Pulmonary artery endothelial cell (primary cell): ENCODE data around the gene OTUD5. TPM values are rescaled to one million over a fixed set of nuclear protein-coding genes. Genes with fewer than 3 reads are reported as not detected.

Source experiments
- DNase-seq: peaks from one replicate; pipeline ENCODE4 v3.0.0-alpha.2; 2011; ENCODE audit warnings: low read depth, low spot score
- total RNA-seq: library from RNA; depleted of rRNA; stranded (reverse); fragments of >200 nt; gene quantifications from 2 replicates; pipeline ENCODE4 v1.2.3, GENCODE V29; 2014

Gene OTUD5
- total RNA-seq, 1 donor from 2014 or later, result 30.5 TPM

DNA sequence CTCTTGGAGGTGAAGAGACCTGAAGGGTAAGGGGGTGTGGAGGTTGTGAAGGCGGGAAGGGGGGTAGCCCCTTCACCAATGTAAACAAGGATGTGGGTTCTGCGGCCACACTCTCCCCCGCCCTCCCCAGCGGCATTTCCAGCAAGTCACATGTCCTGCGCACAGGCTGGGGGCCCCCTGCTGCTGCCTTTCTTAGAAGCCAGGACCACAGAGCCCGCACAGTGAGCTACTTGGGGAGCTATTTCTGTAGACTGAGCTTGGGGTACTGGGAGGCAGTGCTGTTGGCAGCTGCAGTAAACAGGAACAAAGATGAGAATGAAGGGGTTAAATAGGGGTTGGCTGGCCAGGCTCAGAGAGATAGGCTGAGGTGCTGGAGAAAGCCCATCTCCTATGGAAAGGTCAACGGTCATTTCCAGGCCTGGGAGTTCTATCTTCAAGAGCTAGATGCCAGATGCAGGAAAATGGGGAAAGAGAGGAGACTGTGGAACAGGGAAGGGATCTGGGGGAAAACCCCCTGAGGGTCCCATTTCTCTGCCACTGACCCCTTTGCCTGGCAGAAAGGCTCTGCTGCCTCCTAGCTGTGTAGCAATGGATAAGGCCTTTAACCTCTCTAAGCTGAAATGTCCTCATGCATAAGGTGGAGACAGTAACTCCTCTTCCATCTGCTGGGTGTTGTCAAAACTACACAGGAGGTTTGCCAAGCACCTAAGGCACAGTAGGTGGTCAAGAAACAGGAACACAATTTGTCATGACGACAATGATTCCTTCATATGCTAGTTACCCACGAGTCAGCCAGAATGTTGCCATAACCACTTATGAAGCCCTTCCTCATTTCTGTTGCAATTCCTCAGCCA is 20.1 kb downstream of the OTUD5 start:
- no peak for DNase-seq

DNA sequence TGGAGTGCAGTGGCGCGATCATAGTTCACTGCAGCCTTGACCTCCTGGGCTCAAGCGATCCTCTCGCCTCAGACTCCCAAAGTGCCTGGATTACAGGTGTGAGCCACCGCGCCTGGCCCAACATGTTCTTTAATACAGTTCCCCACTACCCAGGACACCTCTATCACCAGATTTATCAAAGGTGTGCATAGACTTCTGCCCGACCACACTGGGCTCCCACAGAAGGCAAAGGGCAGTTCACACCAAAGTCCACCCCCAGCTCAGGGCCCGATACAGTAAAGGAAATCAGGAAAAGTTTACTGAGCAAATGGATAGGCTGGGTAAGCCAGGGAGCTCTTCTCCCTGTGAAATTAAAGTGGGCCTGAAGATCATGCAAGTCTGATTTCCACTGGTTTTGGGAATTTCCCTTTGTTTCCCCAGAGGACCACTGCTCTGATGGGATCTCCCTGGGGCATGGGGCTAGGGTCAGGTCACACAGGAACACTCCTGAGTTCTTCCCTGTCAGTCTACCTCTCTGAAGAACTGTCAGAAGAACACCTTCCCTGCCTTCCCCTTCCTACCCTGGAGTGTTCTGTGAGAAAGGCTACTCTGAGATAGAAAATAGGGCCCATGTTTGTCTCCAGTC is 20.9 kb downstream of the OTUD5 start:
- no peak for DNase-seq

DNA sequence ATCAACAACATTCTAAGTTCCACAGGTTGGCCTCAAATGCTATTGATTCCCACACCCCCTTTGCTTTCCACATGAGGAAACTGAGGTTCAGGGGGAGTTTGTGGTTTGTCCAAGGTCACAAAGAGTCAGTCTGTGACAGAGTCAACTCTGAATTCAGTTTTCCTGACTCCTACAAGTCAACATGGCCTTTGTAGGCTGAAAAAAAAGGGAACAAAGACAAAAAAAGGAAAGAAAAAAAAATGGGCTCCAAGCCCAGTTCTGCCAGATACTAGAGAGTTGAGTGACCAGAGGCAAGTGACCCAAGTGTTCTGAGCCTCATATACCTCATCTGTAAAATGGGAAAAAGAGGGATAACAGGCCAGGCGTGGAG is 22.1 kb downstream of the OTUD5 start:
- no peak for DNase-seq

DNA sequence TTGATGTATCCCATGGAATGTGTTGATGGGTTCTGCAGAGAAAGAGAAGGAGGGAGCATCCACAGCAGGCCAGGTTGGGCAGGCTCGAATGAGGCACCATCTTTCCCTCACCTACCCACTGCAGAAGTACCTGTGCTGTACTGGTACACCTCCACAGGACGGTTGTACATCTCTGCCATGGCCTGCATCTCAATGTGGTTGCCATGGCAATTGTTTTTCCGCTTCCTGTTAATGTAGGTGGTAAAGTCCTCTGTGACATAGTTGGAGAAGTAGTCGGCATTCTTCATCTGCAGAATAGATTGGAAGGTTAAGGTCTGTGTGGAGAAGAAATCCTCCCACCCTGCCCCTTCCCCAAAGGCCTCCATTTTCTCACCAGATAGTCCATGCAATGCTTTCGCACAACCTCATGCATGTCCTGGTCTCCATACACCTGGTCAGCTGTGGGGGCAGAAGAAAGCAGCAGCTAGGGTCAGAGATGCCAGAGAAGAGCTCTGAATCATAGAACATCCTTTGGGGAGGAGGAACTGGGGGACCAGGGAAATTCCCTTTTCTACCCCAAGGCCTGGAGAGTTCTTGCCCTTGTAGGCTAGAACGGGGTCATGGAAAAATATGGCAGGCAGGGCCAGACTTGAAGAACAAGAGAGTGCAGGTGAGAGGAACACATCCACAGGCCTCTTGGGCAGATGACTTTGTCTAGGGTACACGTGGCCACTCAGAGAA is 22.7 kb downstream of the OTUD5 start:
- no peak for DNase-seq

DNA sequence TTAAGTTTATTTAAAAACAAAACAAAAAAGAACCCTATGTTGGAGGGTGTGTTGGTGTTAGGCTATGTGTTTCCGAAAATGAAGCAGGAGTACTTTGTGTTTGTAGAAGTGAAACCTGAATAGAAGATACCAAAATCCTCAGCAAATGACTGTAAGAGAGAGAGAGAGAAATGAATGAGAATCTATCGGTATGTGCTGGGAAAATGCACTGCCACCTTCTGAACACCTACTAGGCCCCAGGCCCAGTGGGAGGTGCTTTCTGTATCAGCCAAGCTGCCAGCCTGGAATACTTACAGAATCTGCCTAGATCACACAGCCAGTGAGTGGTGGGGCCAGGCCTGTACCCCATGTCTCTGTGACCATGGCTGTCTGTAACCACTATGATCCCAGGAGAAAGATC is 23.6 kb downstream of the OTUD5 start:
- no peak for DNase-seq

DNA sequence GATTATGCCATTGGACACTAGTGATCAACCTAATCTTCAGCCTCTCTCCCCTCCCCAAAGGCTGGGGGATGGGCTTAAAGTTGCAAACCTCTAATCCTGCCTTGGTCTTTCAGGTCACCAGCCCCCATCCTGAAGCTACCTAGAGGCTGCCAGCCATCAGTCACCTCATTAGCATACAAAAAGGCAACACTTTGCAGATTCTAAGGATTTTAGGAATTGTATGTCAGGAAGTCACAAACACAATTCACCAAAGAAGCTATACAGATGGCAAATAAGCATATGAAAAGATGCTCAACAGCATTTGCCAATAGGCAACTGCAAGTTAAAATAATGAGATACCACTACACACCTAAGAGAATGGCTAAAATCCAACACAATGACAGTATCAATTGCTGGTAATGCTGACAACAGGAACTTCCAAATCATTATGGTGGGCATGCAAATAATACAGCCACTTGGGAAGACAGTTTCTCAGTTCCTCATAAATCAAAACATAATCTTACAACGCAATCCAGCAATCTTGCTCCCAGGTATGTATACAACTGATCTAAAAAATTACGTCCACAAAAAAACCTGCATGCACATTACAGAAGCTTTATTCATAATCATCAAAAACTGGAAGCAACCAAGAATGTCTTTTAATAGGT is 29.5 kb downstream of the OTUD5 start:
- no peak for DNase-seq

DNA sequence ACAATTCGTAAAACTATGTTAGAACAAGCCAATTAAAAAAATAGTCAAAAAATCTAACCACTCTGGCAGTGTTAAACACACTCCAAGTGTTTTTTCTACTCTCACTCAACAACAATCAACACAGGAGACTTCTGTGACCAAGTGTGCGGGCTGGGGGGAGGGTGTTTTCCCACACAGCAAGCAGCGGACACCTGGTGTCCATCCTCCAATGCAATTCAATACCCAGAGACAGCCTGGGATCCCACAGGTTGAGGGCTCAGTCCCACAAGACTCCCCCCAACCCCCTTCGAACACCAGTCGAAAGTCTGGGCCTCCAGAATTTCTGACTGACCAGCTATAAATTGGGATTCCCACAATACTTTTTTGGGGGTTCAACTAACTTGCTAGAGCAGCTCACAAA is 30.3 kb downstream of the OTUD5 start:
- DNase-seq, result no peak

DNA sequence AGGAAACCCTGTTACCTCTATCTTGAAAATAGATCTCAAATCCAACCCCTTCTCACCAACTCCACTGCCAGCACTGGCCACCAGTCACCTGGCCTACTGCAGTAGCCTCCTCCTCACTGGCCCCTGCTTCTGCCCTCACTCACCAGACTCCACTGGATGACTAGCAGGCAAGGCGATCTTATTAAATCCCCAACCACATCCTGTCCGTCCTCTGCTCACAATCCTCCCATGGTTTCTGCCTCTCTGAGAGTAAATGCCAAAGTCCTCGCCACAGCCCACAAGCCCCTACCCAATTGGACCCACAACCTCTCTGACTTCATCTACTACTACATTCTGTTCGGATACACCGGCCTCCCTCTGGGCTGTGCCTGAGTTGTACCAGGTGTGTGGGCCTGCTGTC is 33.1 kb downstream of the OTUD5 start:
- no peak for DNase-seq

DNA sequence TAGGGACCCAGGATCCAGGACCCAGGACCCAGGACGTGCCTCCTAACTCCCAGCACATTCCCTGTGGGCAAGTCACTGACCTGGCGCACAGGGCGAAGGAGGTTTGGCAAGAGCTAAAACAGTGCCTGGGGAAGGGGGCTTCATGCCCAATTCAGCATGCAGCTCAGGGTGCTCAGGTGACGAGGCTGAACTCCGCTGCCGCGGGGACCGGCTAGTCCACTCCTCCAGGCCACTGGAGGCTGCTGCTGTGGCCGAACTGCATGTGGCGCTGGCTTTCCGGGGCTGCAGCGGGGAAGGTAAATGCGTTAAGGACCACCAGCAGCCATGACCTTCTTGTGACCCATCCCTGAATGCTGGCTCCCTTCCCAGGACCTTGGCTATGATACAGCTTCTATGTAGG is 33.6 kb downstream of the OTUD5 start:
- DNase-seq, result no peak

DNA sequence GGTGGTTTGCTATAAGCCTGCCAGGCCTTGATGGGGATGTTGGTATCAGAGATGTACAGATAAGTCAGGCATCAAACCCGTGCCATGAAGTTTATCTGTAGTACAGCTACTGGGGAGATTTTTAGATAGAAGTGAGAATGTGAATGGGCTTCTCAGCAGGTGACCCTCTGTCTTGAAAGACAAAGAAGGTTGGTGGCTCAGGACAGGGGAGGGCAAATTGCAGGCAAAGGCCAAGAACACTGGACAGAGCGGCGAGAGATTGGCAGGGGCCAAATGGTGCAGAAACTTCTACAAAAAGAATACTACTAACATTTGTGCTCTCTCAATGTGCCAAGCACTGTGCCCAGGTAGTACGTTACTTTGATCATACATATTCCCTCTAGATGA is 36.7 kb downstream of the OTUD5 start:
- no peak for DNase-seq

DNA sequence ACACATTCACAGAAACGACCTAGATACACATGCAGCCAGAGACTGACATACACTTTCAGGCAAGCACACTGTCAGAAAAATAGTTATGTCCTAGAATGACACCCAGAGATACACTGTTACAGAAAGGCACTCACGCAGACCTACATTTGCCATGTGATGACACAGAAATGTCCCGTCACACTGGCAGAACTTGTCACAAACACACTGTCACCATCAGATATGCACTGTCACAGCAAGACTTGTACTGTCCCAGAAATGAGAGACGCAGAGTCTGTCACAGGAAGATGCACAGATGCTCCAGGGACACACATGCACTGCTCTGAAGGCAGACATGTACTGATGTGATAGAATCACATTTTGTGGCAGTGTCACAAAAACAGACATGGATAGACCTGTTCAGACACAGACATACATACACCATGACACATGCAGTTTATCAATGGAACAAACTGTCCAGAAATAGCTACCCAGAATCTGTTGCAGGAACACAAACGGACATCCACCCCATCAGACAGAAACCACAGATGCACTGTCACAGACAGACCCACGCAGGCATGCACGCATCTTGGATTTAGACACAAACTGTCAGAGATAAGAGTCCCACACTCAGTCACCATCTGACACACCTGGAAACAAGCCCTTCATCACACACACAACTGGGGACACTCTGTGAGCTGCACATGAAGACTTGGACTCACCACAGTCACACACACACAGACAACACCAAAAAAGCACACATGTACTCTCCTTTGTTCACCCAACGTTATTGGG is 37.3 kb downstream of the OTUD5 start:
- DNase-seq, result no peak

DNA sequence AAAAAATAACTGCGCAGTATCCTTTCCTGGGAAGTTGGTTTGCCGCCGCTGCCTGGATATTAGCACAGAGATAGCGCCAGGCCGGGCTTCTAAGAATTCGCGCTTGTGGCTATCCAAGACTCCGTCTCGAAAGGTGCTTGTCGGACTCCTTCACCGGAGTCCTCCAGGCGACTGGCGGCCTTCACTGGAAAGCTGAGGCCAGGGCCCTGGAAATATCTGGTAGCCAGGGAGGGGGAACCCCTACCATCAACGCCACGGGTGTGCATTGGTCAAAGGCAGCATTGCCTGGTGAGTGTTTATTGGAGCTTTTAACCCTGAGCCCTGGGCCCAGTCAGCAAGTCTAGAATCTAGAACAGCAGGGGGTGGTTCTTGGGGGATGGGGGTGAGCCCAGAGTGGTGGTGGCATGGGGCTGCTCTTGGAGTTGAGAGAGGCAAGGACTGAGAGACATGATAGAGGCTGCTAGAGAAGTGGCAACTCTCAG is 38.0 kb downstream of the OTUD5 start:
- no peak for DNase-seq

DNA sequence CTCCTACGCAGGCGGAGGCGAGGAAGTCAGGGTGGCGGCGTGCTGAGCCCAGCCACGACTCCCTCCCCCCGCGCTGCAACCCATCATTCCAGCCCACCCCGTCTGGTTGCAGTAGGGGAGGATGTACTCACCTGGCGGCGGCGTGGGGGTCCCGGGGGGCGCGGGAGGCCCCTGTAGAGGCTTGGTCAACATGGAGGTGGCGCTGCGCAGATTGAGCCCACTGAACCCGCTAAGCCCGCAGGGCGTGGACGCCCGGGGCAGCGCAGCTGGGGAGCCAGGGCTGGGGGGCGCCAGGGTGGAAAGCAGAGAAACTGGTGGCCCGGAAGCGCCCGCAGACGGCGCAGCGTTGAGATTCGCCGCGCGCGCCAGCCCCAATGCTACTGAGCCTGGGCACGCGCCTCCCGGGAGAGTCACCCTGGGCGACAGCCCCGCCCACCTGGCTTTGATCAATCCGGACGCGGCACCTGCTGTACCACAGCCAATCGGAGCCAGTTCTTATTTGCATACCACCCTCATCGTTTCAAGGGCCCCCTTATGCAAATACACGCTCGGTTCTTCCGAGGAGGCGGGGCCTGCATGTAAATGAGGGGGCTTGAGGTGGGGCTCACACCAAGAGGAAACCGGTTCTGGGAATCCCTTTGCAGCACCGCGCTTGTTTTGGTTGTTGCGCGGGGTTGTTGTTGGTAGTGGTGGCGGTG is 38.6 kb downstream of the OTUD5 start, which contains the start of gene PIM2:
Gene PIM2 (minus strand): TSS at position 382 of the 698 bp plus-strand sequence. CDS start 190 bp downstream, at position 192.
- peak; percentile 49 for DNase-seq

DNA sequence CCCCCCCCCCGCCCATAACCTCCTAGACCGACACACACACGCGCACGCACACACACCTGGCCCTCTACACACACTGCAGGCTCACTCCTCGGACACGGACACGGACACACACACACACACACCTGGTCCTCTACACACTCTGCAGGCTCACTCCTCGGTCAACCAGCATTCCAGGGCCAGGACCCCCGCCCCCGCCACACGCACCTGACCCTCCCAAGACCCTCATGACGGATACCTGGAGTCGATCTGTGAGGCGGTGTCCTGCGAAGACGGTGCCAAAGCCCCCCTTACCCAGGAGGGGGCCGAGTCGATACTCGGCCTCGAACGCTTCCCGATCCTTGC is 39.1 kb downstream of the OTUD5 start:
- DNase-seq, result no peak

DNA sequence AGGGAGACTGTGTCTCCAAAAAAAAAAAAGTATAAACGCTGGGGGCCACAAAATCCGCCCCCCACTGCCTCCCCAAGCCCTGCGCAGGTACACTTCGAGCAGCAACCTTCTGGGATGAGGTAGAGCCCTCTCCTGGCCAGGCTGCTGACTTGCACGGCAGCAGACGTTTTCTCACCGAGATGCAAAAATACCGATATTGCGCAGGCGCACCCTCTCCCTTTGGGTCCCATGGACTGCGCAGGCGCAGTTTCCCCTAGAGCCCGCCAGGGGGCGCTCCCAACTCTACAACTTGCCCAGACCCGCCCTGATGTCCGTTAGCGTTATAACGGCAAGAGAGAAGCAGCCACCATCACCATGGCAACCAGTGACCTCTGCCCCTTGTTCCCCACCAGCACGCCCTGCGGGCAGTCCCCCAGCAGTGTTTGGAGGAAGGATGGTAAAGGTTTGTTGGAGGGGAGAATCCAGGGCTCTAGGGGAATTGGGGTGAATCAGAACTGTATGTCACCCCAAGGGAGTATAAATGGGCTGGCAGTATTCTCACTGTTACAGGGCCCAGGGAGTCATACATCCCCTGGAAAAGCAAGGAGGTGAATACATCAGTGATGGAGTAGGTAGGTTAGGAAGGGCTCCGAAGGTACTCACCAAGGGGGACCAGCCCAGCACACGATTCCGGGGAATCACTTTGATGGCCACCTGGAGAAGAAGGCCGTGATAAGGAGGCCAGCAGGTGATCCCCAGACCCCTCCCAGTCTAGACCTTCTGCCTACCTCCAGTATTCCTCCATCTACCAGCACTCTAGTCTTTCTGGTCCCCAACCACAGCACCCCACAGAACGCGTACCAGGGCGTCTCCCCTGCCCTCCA is 40.0 kb downstream of the OTUD5 start:
- DNase-seq, result peak; percentile 59

DNA sequence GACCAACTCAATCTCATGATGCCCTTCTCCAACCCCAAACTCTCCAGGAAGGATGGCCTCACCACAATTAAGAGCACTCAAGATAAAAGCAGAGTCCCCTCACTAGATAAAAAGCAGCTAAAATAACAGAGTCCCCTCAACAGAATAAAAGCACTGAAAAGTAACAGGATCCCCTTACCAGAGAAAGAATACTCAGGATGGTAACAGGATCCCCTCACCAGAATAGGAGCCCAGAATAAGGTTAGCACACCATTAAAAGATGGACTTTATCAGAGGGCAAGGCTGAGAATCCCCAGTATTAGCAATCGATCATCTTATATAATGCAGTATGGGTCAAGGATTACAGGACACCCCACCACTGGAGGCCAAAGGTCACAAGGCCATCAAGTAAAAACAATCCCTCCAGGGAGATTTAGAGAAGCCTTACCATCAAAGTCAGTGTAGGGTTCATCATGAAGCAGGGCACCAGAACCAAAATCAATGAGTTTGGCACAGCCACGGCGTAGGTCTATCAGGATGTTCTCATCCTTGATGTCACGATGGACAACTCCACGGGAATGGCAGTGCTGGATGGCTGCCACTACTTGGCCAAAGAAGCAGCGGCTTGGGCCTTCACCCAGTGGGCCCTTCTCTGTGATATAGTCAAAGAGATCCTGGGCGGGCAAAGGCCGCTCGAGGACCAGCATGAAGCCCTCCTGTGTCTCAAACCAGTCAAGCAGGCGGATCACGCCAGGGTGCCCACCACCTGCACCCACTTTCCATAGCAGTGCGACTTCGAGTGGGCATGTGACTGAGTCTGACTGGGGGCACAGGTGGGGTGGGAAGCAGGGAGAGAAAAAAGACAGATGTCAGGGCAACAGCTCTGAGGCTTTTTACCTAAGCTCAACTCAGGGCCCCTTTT is 42.6 kb downstream of the OTUD5 start:
- DNase-seq, result no peak

DNA sequence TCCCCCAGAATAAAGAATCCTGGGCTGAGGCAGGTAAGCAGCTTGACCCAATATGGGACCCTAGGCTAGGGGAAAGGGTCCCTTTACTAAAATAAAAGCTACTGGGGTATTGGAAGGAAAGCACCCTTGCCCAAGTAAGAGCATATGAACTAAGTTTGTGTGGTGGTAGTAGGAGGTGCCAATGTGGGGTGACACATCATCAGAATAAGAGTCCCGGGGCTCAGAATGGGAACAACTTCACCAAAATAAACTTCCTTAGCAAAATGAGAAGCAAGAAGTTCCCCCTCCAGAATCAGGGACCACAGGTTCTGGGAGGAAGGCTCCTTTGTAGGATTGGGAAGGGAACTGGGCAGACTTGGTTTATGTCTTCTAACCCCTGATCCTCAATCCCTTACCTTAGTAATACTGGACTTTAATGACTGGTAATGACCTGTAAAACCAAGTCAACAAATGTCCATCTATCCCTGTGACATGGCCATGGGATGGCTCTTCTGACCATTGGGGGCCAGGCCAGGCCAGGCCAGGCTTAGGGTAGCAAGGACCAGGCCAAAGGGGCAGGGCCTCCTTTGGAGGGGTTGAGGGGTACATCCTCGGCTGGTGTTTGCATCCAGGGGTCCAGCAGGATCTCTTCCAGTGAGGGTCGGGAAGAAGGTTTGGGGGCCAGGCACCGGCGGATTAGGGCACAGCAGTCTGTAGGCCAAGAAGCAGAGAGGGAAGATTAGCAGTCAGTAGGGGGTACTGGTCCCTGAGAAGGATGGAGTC is 43.6 kb downstream of the OTUD5 start:
- no peak for DNase-seq
